Stimulated activated CD4-positive, alpha-beta T cell treated with anti-CD3 and anti-CD28 coated beads, TNF-alpha, amount 100 ng/mL, for 4 hours (primary cell): ENCODE measurements around the gene NDRG4.

ENCODE experiments used
- DNase-seq, 3 experiments: peaks; one replicate each; pipeline ENCODE4 v3.0.0-alpha.2; 2020; ENCODE audit warnings: low read depth in 3 of 3

NDRG4 gene

GRCh38 chr16:58537124-58537906, 37.4 kb downstream of the NDRG4 start:
- no peak for DNase-seq

GRCh38 chr16:58541711-58542110, 41.8 kb downstream of the NDRG4 start:
- no peak for DNase-seq

DNA sequence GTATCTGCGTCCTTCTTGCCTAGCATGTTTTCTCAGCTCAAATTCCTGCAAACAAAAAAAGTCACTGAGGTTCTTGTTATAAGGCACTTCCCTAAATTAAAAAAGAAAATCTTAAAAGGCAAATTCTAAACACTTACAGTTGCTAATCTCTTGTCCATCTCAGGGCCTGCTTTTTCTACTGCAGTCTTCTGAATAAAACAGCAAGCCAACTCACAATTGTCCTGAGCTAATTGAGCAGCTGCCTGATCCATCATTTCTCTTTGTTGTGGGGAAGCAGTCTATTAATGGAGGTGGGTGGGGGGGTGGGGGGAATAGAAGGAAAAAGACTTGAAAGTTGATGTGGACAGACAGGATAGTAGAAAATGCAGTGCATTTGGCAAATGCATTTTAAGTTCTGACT, 42.3 kb downstream of the NDRG4 start:
- no peak for DNase-seq

DNA sequence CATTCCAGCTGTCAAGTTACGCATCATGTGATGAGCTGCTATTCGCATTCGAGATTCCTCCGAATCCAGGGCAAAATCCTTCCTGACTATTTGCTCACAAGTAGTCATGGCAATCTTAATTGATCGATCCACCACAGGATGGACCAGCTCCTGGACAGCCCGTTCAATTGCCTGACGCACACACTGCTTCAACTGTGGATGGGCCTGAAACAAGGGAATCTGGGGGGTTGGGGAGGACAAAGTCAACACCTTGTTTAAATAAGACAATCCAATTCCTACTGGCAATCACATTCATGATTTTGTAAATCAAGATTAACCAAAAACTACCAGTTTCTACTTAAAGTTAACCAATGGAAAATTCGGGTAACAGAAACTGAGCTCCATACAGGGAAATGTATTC, 43.7 kb downstream of the NDRG4 start:
- DNase-seq: no peak

- no peak for DNase-seq
These were observed 48.4 kb downstream of the NDRG4 start for GRCh38 chr16:58548378-58548777.

GRCh38 chr16:58551496-58551895, 51.6 kb downstream of the NDRG4 start:
- DNase-seq: no peak

DNA sequence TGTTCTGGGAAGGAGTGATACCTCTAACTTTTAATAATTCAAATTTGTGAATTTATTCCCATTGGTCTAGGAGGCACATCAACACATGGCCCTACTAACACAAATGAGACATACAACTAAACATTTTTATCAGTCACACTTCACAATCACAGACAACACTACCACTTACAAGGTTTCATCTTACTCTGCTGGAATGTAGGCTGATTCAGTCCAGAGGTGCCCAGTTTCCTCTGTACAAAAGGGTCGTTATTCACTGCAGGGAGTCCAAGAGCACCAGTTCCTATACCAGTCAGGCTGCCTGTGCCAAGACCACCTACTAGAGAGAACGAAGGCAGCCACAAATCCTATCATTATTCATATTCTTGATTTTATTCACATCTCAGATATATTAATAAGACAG, 56.7 kb downstream of the NDRG4 start:
- DNase-seq: no peak
